Ascending aorta (tissue), 2 donors: ENCODE results near the gene AKT3. TPM values are rescaled to one million over a fixed set of nuclear protein-coding genes. Genes with fewer than 3 reads are reported as not detected.

Source experiments
- DNase-seq, 2 donors: peaks; one replicate each; pipeline ENCODE4 v3.0.0-alpha.2; 2019; ENCODE audit warnings: low spot score in 2 of 2
- H3K27ac ChIP-seq, 2 donors: fragments of 200-600 bp; sonication (generic); one replicate each; pipeline ENCODE4 v1.5.1; 2016 to 2017; ENCODE audit warnings: mild to moderate bottlenecking in 1 of 2
- H3K27me3 ChIP-seq: fragments of 200-600 bp; sonication (generic); one replicate; pipeline ENCODE4 v1.5.1; 2017
- H3K36me3 ChIP-seq, 2 donors: fragments of 200-600 bp; sonication (generic); one replicate each; pipeline ENCODE4 v1.5.1; 2016
- H3K4me1 ChIP-seq, 2 donors: fragments of 200-600 bp; sonication (generic); one replicate each; pipeline ENCODE4 v1.5.1; 2016 to 2017; ENCODE audit warnings: mild to moderate bottlenecking in 1 of 2
- H3K4me3 ChIP-seq, 2 donors: fragments of 200-600 bp; sonication (generic); one replicate each; pipeline ENCODE4 v1.5.1; 2016 to 2017; ENCODE audit warnings: mild to moderate bottlenecking in 1 of 2
- H3K9me3 ChIP-seq, 2 donors: fragments of 200-600 bp; sonication (generic); one replicate each; pipeline ENCODE4 v1.5.1; 2016
- CTCF ChIP-seq, 3 experiments: fragments of 200-600 bp in 2 of 3; fragments of 450-650 bp in 1 of 3; sonication (generic) in 2 of 3; IDR thresholded peaks; one replicate each; pipeline ENCODE4 v1.5.1; 2016 to 2019; ENCODE audit warnings: antibody characterized with exemption in 3 of 3, mild to moderate bottlenecking in 1 of 3, moderate library complexity in 1 of 3
- intact Hi-C: fragments of 100-400 bp; cut with DNase I; formaldehyde crosslinking; loops from one replicate; pipeline ENCODE4 v1.15.1; 2023
- total RNA-seq: library from RNA; depleted of rRNA; stranded (reverse); fragments of >200 nt; gene quantifications from one replicate; pipeline ENCODE4 v1.1.0, GENCODE V29; 2016

Gene AKT3
- total RNA-seq, 1 donor from 2014 or later, result 38.0 TPM

GRCh38 chr1:243793298-243793697 is 56.7 kb downstream of the AKT3 start:
- intact Hi-C loops, result no loop called here
- no peak overlapping the region for H3K27ac ChIP-seq

GRCh38 chr1:243792891-243793290 is 57.2 kb downstream of the AKT3 start:
- no peak overlapping the region for H3K4me3 ChIP-seq
- DNase-seq, result no peak
- intact Hi-C loops, result no loop called here
- no peak overlapping the region for H3K27ac ChIP-seq
- H3K4me1 ChIP-seq, result peaks cover 0 to 18% of the 10 kb centered on the region in 2 donors
- no peak for TF ChIP-seq CTCF (IDR thresholded peaks at IDR 0.05)
- H3K36me3 ChIP-seq, result no peaks in the 10 kb centered on the region
- no peaks in the 10 kb centered on the region for H3K9me3 ChIP-seq
- H3K27me3 ChIP-seq, result no peaks in the 10 kb centered on the region

More at GRCh38 chr1:243793298-243793697, 56.7 kb downstream of the AKT3 start:
- Histone ChIP-seq H3K4me1 (peaks cover 0 to 18% of the 10 kb centered on the region in 2 donors), H3K36me3 (no peaks in the 10 kb centered on the region), H3K27me3 (no peaks in the 10 kb centered on the region), H3K9me3 (no peaks in the 10 kb centered on the region), H3K4me3 (no peak overlapping the region)
- DNase-seq, result no peak
- no peak for TF ChIP-seq CTCF (IDR thresholded peaks at IDR 0.05)

GRCh38 chr1:243792401-243792800 is 57.6 kb downstream of the AKT3 start:
- Histone ChIP-seq H3K4me3 (no peak overlapping the region), H3K27ac (no peak overlapping the region), H3K36me3 (no peaks in the 10 kb centered on the region)

GRCh38 chr1:243791586-243792267 is 58.3 kb downstream of the AKT3 start:
- no peak overlapping the region for H3K4me3 ChIP-seq
- no peaks in the 10 kb centered on the region for H3K9me3 ChIP-seq
- no peak for TF ChIP-seq CTCF (IDR thresholded peaks at IDR 0.05)

More at GRCh38 chr1:243792401-243792800, 57.6 kb downstream of the AKT3 start:
- TF ChIP-seq CTCF (IDR thresholded peaks at IDR 0.05), result no peak
- H3K4me1 ChIP-seq, result peaks cover 0 to 21% of the 10 kb centered on the region in 2 donors
- no peaks in the 10 kb centered on the region for H3K9me3 ChIP-seq
- no peak for DNase-seq
- no peaks in the 10 kb centered on the region for H3K27me3 ChIP-seq
- intact Hi-C loops, result no loop called here

GRCh38 chr1:243790404-243790803 is 59.6 kb downstream of the AKT3 start:
- intact Hi-C loops, result no loop called here
- Histone ChIP-seq H3K27me3 (no peaks in the 10 kb centered on the region), H3K36me3 (no peaks in the 10 kb centered on the region), H3K9me3 (no peaks in the 10 kb centered on the region), H3K27ac (peak overlapping the region in 1 of 2 donors; percentile 25), H3K4me3 (no peak overlapping the region), H3K4me1 (peaks cover 0 to 35% of the 10 kb centered on the region in 2 donors)
- no peak for DNase-seq
- TF ChIP-seq CTCF (IDR thresholded peaks at IDR 0.05), result no peak

More at GRCh38 chr1:243791586-243792267, 58.3 kb downstream of the AKT3 start:
- no peak for DNase-seq
- Histone ChIP-seq H3K36me3 (no peaks in the 10 kb centered on the region), H3K4me1 (peaks cover 0 to 27% of the 10 kb centered on the region in 2 donors), H3K27me3 (no peaks in the 10 kb centered on the region), H3K27ac (no peak overlapping the region)
- intact Hi-C loops, result no loop called here
